ENCODE results near the gene IFITM1. TPM values are rescaled to one million over a fixed set of nuclear protein-coding genes. Genes with fewer than 3 reads are reported as not detected.
"Not testable (repeated sequence)": the region's sequence is repeated elsewhere in the genome, so short reads cannot be mapped to it uniquely, and the experiment has no call there.

IFITM1 gene
- total RNA-seq, 1 donor from 2014 or later: 208 TPM

DNA sequence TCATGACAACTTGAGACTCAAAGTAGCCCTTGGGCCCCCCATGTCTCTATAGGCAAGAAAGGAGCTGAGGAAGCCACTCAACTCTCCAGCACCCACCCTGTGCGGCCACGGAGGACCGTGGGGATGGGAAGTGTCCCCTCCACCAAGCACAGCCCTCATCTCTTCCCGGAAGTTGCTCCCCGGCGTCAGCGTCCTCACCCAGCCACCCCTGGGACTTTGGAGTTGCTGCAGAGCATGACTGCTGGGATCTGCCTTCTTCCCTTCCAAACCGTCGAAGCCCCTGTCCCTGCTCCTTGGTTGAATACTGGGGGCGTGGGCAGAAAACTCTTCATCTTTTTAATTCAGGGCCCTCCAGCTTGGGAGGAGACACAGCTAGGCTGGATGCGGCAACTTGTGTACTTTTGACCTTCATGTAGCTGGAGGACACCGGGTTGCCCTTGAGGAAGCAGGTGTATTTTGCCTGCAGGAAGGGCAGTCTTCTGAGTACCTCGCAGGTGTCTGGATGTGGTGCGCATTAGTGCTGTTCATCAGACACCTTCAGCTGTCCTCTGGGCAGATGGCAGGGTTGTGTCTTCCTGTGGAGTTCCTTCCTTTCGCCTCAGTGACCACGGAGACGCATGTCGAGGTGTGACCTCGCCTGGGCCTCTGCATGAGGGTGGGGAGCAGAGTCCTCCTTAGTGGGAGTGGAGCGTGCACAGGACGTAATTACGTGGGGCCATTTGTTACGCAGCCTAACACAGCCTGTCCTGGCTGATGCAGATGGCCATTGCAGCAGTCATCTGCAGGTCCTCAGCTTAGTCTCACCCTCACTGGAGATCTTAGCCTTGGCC is 19.0 kb downstream of the IFITM1 start:
- H3K27ac Mint-ChIP-seq: no peak overlapping the region
- intact Hi-C loops (cut with micrococcal nuclease): no loop called here

DNA sequence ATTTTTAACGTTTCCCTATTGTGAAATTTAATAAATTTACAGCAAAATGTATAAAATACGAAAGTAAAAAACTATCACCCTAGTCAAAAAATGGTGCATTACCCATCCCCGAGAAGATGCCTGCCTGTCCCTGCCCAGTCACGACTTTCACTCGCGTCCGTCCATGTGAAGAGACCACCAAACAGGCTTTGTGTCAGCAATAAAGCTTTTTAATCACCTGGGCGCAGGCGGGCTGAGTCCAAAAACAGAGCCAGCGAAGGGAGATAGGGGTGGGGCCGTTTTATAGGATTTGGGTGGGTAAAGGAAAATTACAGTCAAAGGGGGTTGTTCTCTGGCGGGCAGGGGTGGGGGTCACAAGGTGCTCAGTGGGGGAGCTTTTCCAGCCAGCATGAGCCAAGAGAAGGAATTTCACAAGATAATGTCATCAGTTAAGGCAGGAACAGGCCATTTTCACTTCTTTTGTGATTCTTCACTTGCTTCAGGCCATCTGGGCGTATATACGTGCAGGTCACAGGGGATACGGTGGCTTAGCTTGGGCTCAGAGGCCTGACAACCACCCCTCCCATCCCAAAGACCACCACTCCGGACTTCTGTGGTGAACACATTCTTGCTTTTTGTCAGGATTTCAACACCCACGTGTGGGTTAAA is 19.9 kb downstream of the IFITM1 start:
- H3K36me3 Mint-ChIP-seq (ENCODE audit: low read depth); H3K27ac Mint-ChIP-seq; H3K9me3 Mint-ChIP-seq; H3K27me3 Mint-ChIP-seq (ENCODE audit: insufficient read depth); H3K4me3 Mint-ChIP-seq; DNase-seq (ENCODE audit: low spot score); intact Hi-C loops (cut with micrococcal nuclease): not testable (repeated sequence)
- H3K4me1 Mint-ChIP-seq (ENCODE audit: low read depth): peaks cover 33% of the 10 kb centered on the region

More for the DNA sequence above, 19.0 kb downstream of the IFITM1 start:
- peaks cover 2% of the 10 kb centered on the region for H3K36me3 Mint-ChIP-seq (ENCODE audit: low read depth)
- no peak for DNase-seq (ENCODE audit: low spot score)
- H3K27me3 Mint-ChIP-seq (ENCODE audit: insufficient read depth): peaks cover 2% of the 10 kb centered on the region
- H3K9me3 Mint-ChIP-seq: no peaks in the 10 kb centered on the region
- H3K4me3 Mint-ChIP-seq: no peak overlapping the region
- H3K4me1 Mint-ChIP-seq (ENCODE audit: low read depth): peaks cover 33% of the 10 kb centered on the region

DNA sequence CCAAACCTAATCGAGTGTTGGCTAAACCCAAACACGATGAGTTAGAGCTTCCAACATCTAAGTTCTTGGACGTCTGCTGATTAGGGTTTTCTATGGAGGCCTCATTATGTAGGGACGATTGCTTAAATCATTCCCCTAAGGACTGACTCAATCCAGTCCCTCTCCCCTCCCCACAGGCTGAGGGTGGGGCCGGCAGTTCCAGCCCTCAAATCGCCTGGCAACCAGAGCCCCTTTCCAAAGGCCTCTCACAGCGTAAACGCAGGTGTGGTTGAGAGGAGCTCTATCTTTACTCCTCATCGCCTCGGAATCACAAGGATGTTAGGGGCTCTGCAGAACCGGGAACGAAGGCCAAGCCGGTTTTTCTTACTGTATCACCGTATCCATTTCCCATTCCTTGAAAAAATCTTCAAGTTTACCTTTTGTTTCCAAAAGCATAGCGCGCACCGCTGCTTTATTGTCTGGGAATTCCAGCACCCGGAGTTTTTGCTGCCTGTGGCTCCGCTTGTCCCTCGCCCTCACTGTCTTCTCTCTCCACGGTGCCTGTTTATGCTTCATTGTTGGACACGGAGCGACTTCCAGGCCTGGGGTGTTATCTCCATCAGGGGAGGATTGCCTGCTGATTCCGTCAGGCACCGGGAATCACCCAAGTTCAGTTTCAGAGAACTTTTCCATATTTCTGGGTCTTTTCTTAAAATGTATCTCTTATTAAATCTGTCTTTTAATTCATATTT is 20.6 kb downstream of the IFITM1 start:
- H3K4me3 Mint-ChIP-seq: no peak overlapping the region
- peaks cover 2% of the 10 kb centered on the region for H3K36me3 Mint-ChIP-seq (ENCODE audit: low read depth)
- no peak overlapping the region for H3K27ac Mint-ChIP-seq
- no peaks in the 10 kb centered on the region for H3K9me3 Mint-ChIP-seq
- peaks cover 28% of the 10 kb centered on the region for H3K4me1 Mint-ChIP-seq (ENCODE audit: low read depth)
- intact Hi-C loops (cut with micrococcal nuclease): no loop called here
- DNase-seq (ENCODE audit: low spot score): no peak
- peaks cover 2% of the 10 kb centered on the region for H3K27me3 Mint-ChIP-seq (ENCODE audit: insufficient read depth)

DNA sequence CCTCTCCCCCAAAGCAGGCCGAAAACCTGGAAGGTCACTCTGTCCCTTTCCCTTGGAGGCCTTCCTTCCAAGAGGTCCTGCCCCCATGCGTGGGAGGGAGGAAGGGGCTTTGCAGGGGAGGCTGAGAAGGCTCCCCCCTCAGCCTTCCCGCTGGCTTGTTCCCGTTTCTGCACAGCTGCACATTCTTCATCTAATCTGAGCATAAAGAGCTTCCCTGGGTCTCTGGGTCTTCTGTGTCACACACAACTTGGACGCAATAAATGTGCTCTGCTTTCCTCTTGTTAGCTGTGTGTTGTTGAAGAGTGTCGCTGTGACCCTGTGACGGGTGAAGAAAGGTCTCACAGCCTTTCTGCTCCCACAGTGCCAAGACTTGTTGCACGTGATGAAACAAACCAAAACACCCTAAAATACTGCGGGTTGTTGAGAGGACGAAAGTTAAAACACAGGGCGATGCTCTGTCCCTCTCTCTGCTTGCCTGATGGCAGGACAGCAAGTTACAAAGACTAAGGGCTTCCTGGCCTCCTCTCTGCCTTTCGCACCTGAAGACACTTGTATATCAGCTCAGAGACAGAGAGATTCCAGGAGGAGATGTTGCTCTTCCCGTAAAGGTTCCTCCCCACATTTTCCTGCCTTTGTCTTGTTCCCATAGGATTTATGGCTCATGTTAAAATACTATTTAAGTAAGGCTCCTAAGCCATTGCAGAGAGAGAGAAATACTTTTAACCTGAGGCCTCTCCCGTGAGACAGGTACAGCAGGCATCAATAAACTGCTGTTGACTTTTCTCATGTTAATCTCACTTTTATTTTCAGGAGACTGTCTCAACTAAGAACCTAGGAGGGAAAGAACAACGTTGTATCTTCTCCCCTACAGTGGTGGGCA is 22.2 kb downstream of the IFITM1 start:
- Mint-ChIP-seq H3K9me3 (no peaks in the 10 kb centered on the region), H3K4me1 (ENCODE audit: low read depth) (peaks cover 14% of the 10 kb centered on the region), H3K27ac (no peak overlapping the region), H3K27me3 (ENCODE audit: insufficient read depth) (peaks cover 2% of the 10 kb centered on the region), H3K4me3 (no peak overlapping the region), H3K36me3 (ENCODE audit: low read depth) (peaks cover 2% of the 10 kb centered on the region)
- intact Hi-C loops (cut with micrococcal nuclease): no loop called here
- DNase-seq (ENCODE audit: low spot score): no peak

DNA sequence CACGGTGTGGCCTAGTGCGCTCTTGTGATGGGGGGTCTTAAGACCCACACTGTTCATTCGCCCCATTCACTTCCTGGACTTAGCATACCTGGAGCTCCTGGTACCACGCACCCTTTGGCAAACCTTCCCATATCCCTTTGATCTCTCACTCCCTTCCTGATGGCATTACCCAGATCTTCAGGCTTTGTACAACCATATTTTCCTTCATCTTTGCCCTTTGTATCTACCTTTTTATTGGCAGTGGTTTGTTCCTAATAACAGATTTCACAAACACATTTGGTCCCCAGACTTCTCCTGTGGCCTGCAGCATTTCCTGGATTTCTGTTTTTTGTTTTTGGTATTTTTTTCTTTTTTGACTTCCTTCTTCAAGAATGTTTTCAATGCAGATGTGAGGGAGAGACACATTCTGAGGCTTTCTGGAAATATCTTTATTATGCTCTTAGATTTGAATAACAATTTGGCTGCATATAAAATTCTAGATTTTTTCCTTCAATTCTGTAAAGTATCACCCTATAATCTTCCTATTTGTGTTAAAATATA is 22.9 kb downstream of the IFITM1 start:
- no peaks in the 10 kb centered on the region for H3K9me3 Mint-ChIP-seq
- peaks cover 2% of the 10 kb centered on the region for H3K36me3 Mint-ChIP-seq (ENCODE audit: low read depth)
- H3K4me1 Mint-ChIP-seq (ENCODE audit: low read depth): peaks cover 10% of the 10 kb centered on the region
- DNase-seq (ENCODE audit: low spot score): no peak
- H3K27ac Mint-ChIP-seq: no peak overlapping the region
- peaks cover 2% of the 10 kb centered on the region for H3K27me3 Mint-ChIP-seq (ENCODE audit: insufficient read depth)
- H3K4me3 Mint-ChIP-seq: no peak overlapping the region
- intact Hi-C loops (cut with micrococcal nuclease): no loop called here

DNA sequence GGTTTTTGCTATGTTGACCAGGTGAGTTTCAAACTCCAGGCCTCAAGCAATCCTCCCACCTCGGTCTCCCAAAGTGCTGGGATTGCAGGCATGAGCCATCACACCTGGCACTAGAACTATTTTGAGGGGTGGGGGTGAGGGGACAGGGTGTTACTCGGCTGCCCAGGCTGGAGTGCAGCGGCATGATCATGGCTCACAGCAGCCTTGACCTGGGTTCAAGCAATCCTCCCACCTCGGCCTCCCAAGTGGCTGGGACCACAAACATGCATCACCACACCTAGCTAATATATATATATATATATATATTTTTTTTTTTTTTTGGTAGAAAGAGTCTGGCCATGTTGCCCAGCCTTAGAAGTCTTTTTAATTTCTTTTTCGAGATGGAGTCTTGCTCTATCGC is 23.9 kb downstream of the IFITM1 start:
- H3K27ac Mint-ChIP-seq: no peak overlapping the region
- no peak overlapping the region for H3K4me3 Mint-ChIP-seq
- H3K36me3 Mint-ChIP-seq (ENCODE audit: low read depth): peaks cover 2% of the 10 kb centered on the region
- intact Hi-C loops (cut with micrococcal nuclease): no loop called here
- H3K27me3 Mint-ChIP-seq (ENCODE audit: insufficient read depth): peaks cover 2% of the 10 kb centered on the region
- DNase-seq (ENCODE audit: low spot score): no peak
- no peaks in the 10 kb centered on the region for H3K9me3 Mint-ChIP-seq
- H3K4me1 Mint-ChIP-seq (ENCODE audit: low read depth): peaks cover 17% of the 10 kb centered on the region

DNA sequence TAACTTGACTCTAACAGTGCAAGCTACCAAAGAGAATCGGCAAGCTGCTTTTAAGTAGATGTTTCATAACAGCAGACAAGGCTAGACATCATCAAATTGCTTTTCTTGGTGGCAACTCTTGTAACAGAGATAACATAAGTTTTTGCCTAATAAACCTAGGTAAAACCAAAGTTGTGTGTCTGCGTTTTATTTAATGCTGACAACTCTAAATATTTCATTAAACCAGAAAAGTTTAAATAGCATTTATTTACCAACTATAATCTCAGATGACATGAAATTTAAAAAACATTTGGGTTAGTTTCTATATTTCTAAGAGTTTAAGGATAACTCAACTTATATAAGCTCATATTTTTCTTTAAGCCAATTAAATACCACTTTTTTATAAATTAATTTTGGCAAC is 26.1 kb downstream of the IFITM1 start:
- H3K9me3 Mint-ChIP-seq: no peaks in the 10 kb centered on the region
- peaks cover 17% of the 10 kb centered on the region for H3K4me1 Mint-ChIP-seq (ENCODE audit: low read depth)
- no peak for DNase-seq (ENCODE audit: low spot score)
- peaks cover 2% of the 10 kb centered on the region for H3K27me3 Mint-ChIP-seq (ENCODE audit: insufficient read depth)
- H3K4me3 Mint-ChIP-seq: no peak overlapping the region
- intact Hi-C loops (cut with micrococcal nuclease): no loop called here
- no peaks in the 10 kb centered on the region for H3K36me3 Mint-ChIP-seq (ENCODE audit: low read depth)
- H3K27ac Mint-ChIP-seq: no peak overlapping the region

DNA sequence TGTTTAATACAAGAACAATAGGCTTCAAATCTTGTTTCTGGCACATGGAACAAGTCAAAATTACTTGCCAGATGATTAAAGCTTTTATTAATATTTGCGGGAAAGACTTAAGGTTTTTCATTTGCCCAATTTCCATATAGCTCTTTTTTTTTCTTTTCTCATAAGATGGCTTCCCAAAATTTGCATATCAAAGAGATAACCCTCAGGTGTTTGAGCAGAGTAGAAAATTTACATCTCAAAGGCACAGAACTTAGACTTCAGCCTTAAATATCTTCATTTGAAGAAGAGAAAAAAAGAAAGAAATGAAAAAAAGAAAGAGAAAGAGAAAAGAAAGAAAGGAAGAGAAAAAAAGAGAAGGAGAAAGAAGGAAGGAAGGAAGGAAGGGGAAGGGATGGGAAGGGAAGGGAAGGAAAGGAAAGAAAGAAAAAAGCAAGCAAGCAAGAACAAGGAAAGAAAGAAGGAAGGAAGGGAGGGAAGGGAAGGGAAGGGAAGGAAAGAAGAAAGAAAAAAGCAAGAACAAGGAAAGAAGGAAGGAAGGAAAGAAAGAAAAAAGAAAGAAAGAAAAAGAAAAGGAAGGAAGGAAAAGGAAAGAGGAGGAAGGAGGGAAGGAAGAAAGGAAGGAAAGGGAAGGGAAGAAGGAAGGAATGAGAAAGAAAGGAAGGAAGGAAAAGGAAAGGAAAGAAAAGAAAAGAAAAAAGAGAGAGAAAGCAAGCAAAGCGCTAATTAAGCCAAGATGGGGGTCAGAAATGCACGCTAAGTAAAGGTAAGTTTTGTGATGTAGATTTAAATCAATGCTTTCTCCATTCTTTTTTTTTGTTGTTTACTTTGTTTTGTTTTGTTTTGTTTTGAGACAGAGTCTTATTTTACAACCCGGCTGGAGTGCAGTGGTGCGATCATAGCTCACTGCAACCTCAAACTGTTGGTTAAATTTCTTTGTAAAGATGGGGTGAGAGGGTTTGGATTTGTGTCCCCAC is 27.0 kb downstream of the IFITM1 start:
- Mint-ChIP-seq H3K4me1 (ENCODE audit: low read depth) (peaks cover 17% of the 10 kb centered on the region), H3K27me3 (ENCODE audit: insufficient read depth) (peaks cover 5% of the 10 kb centered on the region), H3K27ac (no peak overlapping the region), H3K4me3 (no peak overlapping the region), H3K36me3 (ENCODE audit: low read depth) (no peaks in the 10 kb centered on the region), H3K9me3 (no peaks in the 10 kb centered on the region)
- intact Hi-C loops (cut with micrococcal nuclease): no loop called here
- no peak for DNase-seq (ENCODE audit: low spot score)

DNA sequence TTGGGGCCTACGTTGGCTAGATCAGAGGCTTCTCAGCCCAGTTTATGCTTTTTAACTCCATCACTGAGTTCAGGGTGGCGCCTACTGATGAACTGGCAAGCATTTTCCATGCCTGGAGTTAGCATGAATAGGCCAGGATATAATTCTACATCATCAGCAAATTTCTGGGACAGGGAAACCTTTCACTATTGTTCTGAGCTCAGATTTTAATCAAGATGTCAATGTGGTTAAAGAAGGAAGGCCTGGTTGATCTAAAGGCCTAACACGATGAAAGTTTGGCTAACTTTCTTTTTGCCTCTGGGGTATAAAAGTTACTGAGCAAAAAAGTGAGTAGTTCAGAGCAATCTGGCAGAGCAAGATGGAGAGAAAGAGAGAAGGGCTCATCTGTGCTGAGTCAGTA is 28.5 kb downstream of the IFITM1 start:
- Mint-ChIP-seq H3K4me1 (ENCODE audit: low read depth) (peaks cover 7% of the 10 kb centered on the region), H3K9me3 (no peaks in the 10 kb centered on the region), H3K36me3 (ENCODE audit: low read depth) (no peaks in the 10 kb centered on the region), H3K27ac (no peak overlapping the region), H3K4me3 (no peak overlapping the region), H3K27me3 (ENCODE audit: insufficient read depth) (peaks cover 12% of the 10 kb centered on the region)
- intact Hi-C loops (cut with micrococcal nuclease): no loop called here
- DNase-seq (ENCODE audit: low spot score): no peak

DNA sequence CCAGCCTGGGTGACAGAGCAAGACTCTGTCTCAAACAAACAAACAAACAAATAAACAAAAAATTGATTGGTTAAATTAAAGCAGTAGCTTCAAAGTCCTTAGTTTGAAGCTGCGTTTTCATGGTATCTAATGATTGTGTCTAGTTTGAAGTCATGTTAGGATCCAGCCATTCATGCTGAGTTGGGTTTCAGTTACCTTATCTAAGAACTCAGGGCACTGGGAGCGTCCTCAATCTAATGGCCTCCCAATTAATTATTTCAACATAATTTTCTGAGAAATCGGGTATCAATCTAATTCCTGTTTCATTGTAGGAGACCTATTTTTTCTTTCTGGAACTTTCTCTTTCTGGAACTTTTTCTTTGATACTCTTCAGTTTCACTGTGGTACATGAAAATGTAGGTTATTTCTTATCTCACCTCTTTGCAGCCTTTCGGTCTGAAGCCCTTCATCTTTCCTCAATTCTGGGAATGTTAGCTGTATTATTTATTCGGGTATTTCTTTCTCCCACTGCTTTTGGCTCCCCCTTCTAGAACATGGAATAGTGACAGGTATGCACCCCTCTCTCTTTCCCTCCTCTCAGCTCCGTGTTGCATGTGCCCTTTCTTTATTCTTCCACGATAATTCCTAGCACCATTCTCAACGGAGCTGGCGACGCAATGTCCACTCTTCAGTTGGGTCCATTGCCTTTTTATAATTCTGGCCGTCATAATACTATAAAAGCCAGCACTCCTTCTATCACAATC is 31.2 kb downstream of the IFITM1 start:
- peaks cover 10% of the 10 kb centered on the region for H3K4me1 Mint-ChIP-seq (ENCODE audit: low read depth)
- no peak for DNase-seq (ENCODE audit: low spot score)
- peaks cover 17% of the 10 kb centered on the region for H3K27me3 Mint-ChIP-seq (ENCODE audit: insufficient read depth)
- no peak overlapping the region for H3K4me3 Mint-ChIP-seq
- intact Hi-C loops (cut with micrococcal nuclease): no loop called here
- H3K27ac Mint-ChIP-seq: no peak overlapping the region
- no peaks in the 10 kb centered on the region for H3K36me3 Mint-ChIP-seq (ENCODE audit: low read depth)
- H3K9me3 Mint-ChIP-seq: no peaks in the 10 kb centered on the region

DNA sequence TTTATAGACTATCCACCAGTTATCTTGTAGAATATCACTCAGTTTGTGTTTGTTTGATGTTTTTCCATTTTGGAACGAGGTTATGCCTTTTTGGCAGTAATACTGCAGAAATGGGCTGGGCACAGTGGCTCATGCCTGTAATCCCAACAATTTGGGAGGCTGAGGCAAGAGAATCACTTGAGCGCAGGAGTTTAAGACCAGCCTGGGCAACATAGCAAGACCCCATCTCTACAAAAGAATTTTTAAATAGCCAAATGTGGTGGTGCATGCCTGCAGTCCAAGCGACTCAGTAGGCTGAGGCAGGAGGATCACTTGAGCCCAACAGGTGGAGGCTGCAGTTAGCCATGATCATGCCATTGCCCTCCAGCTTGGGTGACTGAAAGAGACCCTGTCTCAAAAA is 32.7 kb downstream of the IFITM1 start:
- no peak for DNase-seq (ENCODE audit: low spot score)
- intact Hi-C loops (cut with micrococcal nuclease): no loop called here
- no peaks in the 10 kb centered on the region for H3K9me3 Mint-ChIP-seq
- H3K4me3 Mint-ChIP-seq: no peak overlapping the region
- H3K27me3 Mint-ChIP-seq (ENCODE audit: insufficient read depth): peaks cover 22% of the 10 kb centered on the region
- H3K4me1 Mint-ChIP-seq (ENCODE audit: low read depth): peaks cover 19% of the 10 kb centered on the region
- H3K36me3 Mint-ChIP-seq (ENCODE audit: low read depth): no peaks in the 10 kb centered on the region
- no peak overlapping the region for H3K27ac Mint-ChIP-seq
